SU-DHL-6 (cell line): ENCODE measurements around the gene TM9SF1.

ENCODE experiments used
- CTCF ChIP-seq: fragments of 200-600 bp; sonication (generic); IDR thresholded peaks from one replicate; pipeline ENCODE4 v1.5.1; 2017; ENCODE audit warnings: antibody characterized with exemption, mild to moderate bottlenecking, low read length, moderate library complexity; ENCODE audit not compliant: insufficient read depth, poor library complexity, severe bottlenecking
- EZH2phosphoT487 ChIP-seq: fragments of 200-600 bp; sonication (generic), shearing (Covaris generic); conservative IDR thresholded peaks from 2 replicates; pipeline ENCODE4 v1.6.1; 2018; ENCODE audit warnings: mild to moderate bottlenecking, antibody characterized with exemption, low read length, moderate library complexity, mixed read lengths

GRCh38 chr14:24240110-24240918 lies 45.1 kb upstream of the TM9SF1 start:
- TF ChIP-seq CTCF (no peak), EZH2phosphoT487 (no peak)
